HepG2 (cell line): ENCODE measurements around the gene MDP1. TPM values are rescaled to one million over a fixed set of nuclear protein-coding genes. Genes with fewer than 3 reads are reported as not detected.

Experiments
- CERS6 ChIP-seq: sonication (generic); formaldehyde crosslinking; IDR thresholded peaks from 2 replicates; pipeline ENCODE4 v1.5.0; 2020; ENCODE audit warnings: missing genetic modification reagents
- DR1 ChIP-seq: sonication (generic); formaldehyde crosslinking; IDR thresholded peaks from 2 replicates; pipeline ENCODE4 v1.8.0; 2021; ENCODE audit warnings: mild to moderate bottlenecking, missing genetic modification reagents, inconsistent platforms
- EEA1 ChIP-seq: sonication (generic); formaldehyde crosslinking; IDR thresholded peaks from 2 replicates; pipeline ENCODE4 v1.5.1; 2020; ENCODE audit warnings: mild to moderate bottlenecking, missing genetic modification reagents, borderline replicate concordance
- HNF4G ChIP-seq, 2 experiments: sonication (generic) in 1 of 2; formaldehyde crosslinking in 1 of 2; IDR thresholded peaks; 2 replicates each; pipeline versions ENCODE4 v1.4.0 to v1.6.1; 2011 to 2020; ENCODE audit warnings: borderline replicate concordance in 2 of 2, low read depth in 2 of 2, mild to moderate bottlenecking in 2 of 2, low read length in 1 of 2, missing genetic modification reagents in 1 of 2, moderate library complexity in 1 of 2
- HOXA9 ChIP-seq: sonication (generic); formaldehyde crosslinking; IDR thresholded peaks from 2 replicates; pipeline ENCODE4 v1.8.1; 2022; ENCODE audit warnings: missing genetic modification reagents, mild to moderate bottlenecking, moderate library complexity, borderline replicate concordance
- KDM5A ChIP-seq: fragments of 200-600 bp; sonication (generic); IDR thresholded peaks from 2 replicates; pipeline ENCODE4 v1.7.0; 2018; ENCODE audit warnings: antibody characterized with exemption, mild to moderate bottlenecking, low read length, borderline replicate concordance
- KLF11 ChIP-seq: IDR thresholded peaks from 2 replicates; pipeline ENCODE4 v1.6.1; 2016; ENCODE audit warnings: missing compliant biosample characterization
- MATR3 ChIP-seq: sonication (generic); formaldehyde crosslinking; IDR thresholded peaks from 2 replicates; pipeline ENCODE4 v1.4.0; 2020; ENCODE audit warnings: missing genetic modification reagents
- POLR2AphosphoS5 ChIP-seq: IDR thresholded peaks from 2 replicates; pipeline ENCODE4 v1.6.1; 2012; ENCODE audit warnings: low read depth, low read length
- SRY ChIP-seq: sonication (generic); formaldehyde crosslinking; IDR thresholded peaks from 2 replicates; pipeline ENCODE4 v1.8.0; 2022; ENCODE audit warnings: mild to moderate bottlenecking, missing genetic modification reagents
- TCF7L2 ChIP-seq: IDR thresholded peaks from 2 replicates; pipeline ENCODE4 v1.6.1; 2011; ENCODE audit warnings: mild to moderate bottlenecking, low read depth, low read length, moderate library complexity
- THYN1 ChIP-seq: sonication (generic); formaldehyde crosslinking; IDR thresholded peaks from 2 replicates; pipeline ENCODE4 v1.8.1; 2023; ENCODE audit warnings: low read depth, mild to moderate bottlenecking, moderate library complexity, missing genetic modification reagents, borderline replicate concordance
- ZNF136 ChIP-seq: sonication (generic); formaldehyde crosslinking; IDR thresholded peaks from 2 replicates; pipeline ENCODE4 v1.8.1; 2022; ENCODE audit warnings: low read depth, mild to moderate bottlenecking, moderate library complexity, missing genetic modification reagents
- ZNF343 ChIP-seq: sonication (generic); formaldehyde crosslinking; IDR thresholded peaks from 2 replicates; pipeline ENCODE4 v1.4.0; 2020; ENCODE audit warnings: mild to moderate bottlenecking, missing genetic modification reagents
- ZNF484 ChIP-seq: sonication (generic); formaldehyde crosslinking; IDR thresholded peaks from 2 replicates; pipeline ENCODE4 v1.5.1; 2020; ENCODE audit warnings: mild to moderate bottlenecking, low read depth, missing genetic modification reagents, borderline replicate concordance
- ZNF549 ChIP-seq: sonication (generic); formaldehyde crosslinking; IDR thresholded peaks from 2 replicates; pipeline ENCODE4 v1.5.0; 2020; ENCODE audit warnings: missing genetic modification reagents
- ZNF552 ChIP-seq: sonication (generic); formaldehyde crosslinking; IDR thresholded peaks from 2 replicates; pipeline ENCODE4 v1.9.0; 2022; ENCODE audit warnings: missing genetic modification reagents, mild to moderate bottlenecking, borderline replicate concordance
- ZNF747 ChIP-seq: sonication (generic); formaldehyde crosslinking; IDR thresholded peaks from 2 replicates; pipeline ENCODE4 v1.8.1; 2023; ENCODE audit warnings: missing genetic modification reagents, mild to moderate bottlenecking, borderline replicate concordance
- ZNF781 ChIP-seq: sonication (generic); formaldehyde crosslinking; IDR thresholded peaks from 2 replicates; pipeline ENCODE4 v1.5.1; 2020; ENCODE audit warnings: borderline replicate concordance, mild to moderate bottlenecking, missing genetic modification reagents; ENCODE audit errors: not compliant biosample characterization
- ZNF879 ChIP-seq: sonication (generic); formaldehyde crosslinking; IDR thresholded peaks from 2 replicates; pipeline ENCODE4 v1.8.1; 2023; ENCODE audit warnings: missing genetic modification reagents
- polyA plus RNA-seq, 8 experiments: library from polyadenylated mRNA; depleted of rRNA in 3 of 8; stranded (reverse) in 7 of 8; unstranded in 1 of 8; fragments of >200 nt; fragmentation: Illumina TruSeq in 4 of 8; extraction: Trizol in 4 of 8; gene quantifications; 2 replicates each; pipeline versions ENCODE4 v1.2.1 to v1.2.3, GENCODE V29; 2011 to 2016; ENCODE audit warnings: low read depth in 4 of 8, missing spikeins in 1 of 8, mixed read lengths in 1 of 8; ENCODE audit not compliant: insufficient read depth in 1 of 8
- total RNA-seq, 5 experiments: library from RNA; depleted of rRNA; stranded (reverse); fragments of >200 nt; fragmentation: Illumina TruSeq; extraction: Trizol; gene quantifications; 2 replicates each; pipeline ENCODE4 v1.2.3, GENCODE V29; 2016; ENCODE audit warnings: low read depth in 1 of 5
- TF ChIP-seq, protein P1 (sequence below): sonication (generic); formaldehyde crosslinking; IDR thresholded peaks from 2 replicates; pipeline ENCODE4 v1.5.0; 2020; ENCODE audit warnings: missing genetic modification reagents
- TF ChIP-seq, protein P2 (sequence below): sonication (generic); formaldehyde crosslinking; IDR thresholded peaks from 2 replicates; pipeline ENCODE4 v1.5.0; 2020; ENCODE audit warnings: mild to moderate bottlenecking, missing genetic modification reagents, borderline replicate concordance
- TF ChIP-seq, protein P3 (sequence below): sonication (generic); formaldehyde crosslinking; IDR thresholded peaks from 2 replicates; pipeline ENCODE4 v1.5.1; 2020; ENCODE audit warnings: missing genetic modification reagents, mild to moderate bottlenecking, borderline replicate concordance

The MDP1 gene
- total and polyA plus RNA-seq, 2 of the 13 experiments (the other 11 are each of a cell fraction or from before 2014, with no cell fraction given): 44.1 to 48.7 TPM

DNA sequence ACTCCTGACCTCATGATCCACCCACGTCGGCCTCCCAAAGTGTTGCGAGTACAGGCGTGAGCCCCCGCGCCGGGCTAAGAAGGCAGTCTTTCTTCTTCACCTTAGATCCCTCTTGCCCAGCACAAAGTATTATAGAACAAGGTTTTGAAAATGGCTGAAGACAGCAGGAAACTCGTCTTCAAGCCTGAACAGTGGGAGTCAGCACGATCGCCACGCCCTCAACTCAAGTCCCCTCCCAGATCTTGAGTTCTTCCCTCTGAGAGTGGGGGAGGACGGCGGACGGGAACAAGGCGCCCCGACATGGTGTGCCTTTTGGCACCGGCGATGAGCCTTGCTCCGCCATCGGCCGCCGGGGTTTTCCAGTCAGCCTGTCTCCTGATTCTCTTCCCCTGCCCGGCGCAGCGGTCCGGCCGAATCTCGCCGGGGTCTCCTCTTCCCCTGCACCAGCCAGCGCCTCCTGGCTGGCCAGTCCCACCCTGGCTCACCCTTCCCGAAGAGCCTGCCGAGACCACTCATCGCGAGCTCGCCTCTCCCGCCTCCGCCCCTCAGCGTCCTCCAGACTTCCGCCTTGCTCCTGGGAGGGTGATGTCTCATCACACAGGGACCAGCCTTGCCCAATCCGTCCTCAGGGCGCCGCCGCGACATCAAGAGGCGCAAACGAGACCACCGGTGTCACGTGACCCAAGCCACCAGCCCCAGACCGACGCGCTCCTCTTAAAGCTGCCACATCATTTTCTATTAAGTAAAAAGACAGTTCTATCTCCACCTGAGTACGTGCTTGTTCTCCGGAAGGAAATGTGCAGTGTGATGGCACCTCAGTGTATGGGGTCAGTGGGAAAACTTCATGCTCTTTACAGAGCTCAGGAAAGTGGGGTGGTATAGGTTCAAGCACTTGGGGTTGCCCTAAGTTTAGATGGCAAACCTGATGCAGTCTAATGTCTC lies 2.7 kb downstream of the MDP1 start, which contains the start of gene CHMP4A (continued):
- TF ChIP-seq THYN1 (CRISPR knock-in tag) (no peak), TCF7L2 (no peak), EEA1 (CRISPR knock-in tag) (peak; percentile 99; the same call in 1 of the 2 replicates), ZNF136 (CRISPR knock-in tag) (peak; percentile 91; the same call in 1 of the 2 replicates), ZNF484 (CRISPR knock-in tag) (peak; percentile 92; the same call in 1 of the 2 replicates), ZNF552 (CRISPR knock-in tag) (peak; percentile 98), KDM5A (peak; percentile 98), CERS6 (CRISPR knock-in tag) (peak; percentile 23; the same call in 1 of the 2 replicates), SRY (peak; percentile 85), ZNF781 (peak; percentile 99), POLR2AphosphoS5 (peak; percentile 99), HNF4G (IDR thresholded peaks at IDR 0.05; ENCODE audit: borderline replicate concordance, low read depth, low read length) (peak; percentile 46; the same call in 1 of the 2 replicates), HNF4G (CRISPR knock-in tag; IDR thresholded peaks at IDR 0.05; ENCODE audit: borderline replicate concordance, low read depth) (peak; percentile 76; the same call in 1 of the 2 replicates), KLF11 (CRISPR knock-in tag) (0 out of 2 replicates have a peak, but pooled peaks have one; percentile 72), ZNF549 (CRISPR knock-in tag) (0 out of 2 replicates have a peak, but pooled peaks have one; percentile 83), HOXA9 (CRISPR knock-in tag) (no peak), ZNF747 (CRISPR knock-in tag) (peak; percentile 98), ZNF879 (no peak; the same call in 1 of the 2 replicates), ZNF343 (CRISPR knock-in tag) (peak; percentile 99), DR1 (CRISPR knock-in tag) (peak; percentile 77; the same call in 1 of the 2 replicates), MATR3 (CRISPR knock-in tag) (no peak)
- TF ChIP-seq, protein P1, sequence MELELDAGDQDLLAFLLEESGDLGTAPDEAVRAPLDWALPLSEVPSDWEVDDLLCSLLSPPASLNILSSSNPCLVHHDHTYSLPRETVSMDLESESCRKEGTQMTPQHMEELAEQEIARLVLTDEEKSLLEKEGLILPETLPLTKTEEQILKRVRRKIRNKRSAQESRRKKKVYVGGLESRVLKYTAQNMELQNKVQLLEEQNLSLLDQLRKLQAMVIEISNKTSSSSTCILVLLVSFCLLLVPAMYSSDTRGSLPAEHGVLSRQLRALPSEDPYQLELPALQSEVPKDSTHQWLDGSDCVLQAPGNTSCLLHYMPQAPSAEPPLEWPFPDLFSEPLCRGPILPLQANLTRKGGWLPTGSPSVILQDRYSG (CRISPR knock-in tag): peak; percentile 96
- TF ChIP-seq, protein P2, sequence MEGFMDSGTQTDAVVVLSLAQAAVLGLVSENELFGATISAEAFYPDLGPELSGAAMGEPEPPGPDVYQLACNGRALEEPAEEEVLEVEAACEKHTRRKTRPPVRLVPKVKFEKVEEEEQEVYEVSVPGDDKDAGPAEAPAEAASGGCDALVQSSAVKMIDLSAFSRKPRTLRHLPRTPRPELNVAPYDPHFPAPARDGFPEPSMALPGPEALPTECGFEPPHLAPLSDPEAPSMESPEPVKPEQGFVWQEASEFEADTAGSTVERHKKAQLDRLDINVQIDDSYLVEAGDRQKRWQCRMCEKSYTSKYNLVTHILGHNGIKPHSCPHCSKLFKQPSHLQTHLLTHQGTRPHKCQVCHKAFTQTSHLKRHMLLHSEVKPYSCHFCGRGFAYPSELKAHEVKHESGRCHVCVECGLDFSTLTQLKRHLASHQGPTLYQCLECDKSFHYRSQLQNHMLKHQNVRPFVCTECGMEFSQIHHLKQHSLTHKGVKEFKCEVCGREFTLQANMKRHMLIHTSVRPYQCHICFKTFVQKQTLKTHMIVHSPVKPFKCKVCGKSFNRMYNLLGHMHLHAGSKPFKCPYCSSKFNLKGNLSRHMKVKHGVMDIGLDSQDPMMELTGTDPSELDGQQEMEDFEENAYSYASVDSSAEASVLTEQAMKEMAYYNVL: peak; percentile 63; the same call in 1 of the 2 replicates
- TF ChIP-seq, protein P3, sequence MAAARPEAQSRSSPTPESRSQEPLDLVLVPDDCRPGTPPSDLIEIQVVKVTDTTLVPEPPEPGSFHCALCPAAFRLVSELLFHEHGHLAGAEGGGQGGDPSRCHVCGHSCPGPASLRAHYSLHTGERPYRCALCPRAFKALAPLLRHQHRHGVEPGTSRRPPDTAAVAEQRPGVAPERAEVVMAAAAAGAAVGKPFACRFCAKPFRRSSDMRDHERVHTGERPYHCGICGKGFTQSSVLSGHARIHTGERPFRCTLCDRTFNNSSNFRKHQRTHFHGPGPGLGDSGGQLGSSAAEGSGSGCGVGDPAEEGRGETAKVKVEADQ (CRISPR knock-in tag): peak; percentile 98
